Islet of Langerhans (tissue), 1 donor: Measurements from ENCODE around the gene CCDC91.
A peak's percentile ranks its signal among the peaks of the same experiment; 100 is the strongest.

Source experiments
- FAIRE-seq: peaks from one replicate; lab custom pipeline; 2011; peaks lifted over from hg19 to GRCh38; lab: Jason Lieb, UNC

Gene CCDC91

DNA sequence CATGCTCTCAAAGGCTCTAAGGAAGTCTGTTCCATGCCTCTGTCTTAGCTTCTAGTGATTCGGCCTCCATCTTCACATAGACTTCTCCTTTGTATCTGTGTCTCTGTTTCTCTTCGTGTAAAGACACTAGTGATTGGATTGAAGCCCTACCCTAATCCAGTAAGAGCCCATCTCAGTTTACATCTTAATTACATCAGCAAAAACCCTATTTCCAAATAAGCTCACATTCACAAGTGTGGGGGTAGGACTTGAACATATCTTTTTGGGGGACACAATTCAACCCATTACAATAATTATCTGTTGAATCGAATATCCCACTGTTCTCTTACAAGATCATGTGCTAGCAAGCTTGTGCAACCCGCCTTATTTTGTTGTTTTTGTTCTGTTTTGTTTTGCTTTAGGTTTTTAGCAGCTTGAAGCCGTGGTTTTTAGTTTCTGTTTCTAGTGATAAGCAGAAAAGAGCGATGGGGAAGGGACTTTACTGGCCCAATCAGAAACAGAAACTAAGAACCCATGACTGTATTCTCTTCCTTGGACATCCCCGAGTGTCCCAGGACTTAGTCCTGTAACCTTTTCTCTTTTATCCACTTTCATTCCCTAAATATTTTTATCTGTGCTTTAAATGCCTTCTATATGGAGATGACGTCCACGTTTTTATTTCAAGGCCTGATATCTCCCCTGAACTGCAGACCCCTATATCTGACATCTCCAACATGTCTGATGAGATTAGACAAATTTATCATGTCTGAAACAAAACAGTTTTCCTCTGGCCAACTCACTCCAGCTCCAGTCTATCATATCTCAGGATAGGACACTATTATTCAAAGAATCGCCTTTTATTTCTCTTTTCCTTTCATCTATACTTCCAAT, 353.0 kb downstream of the CCDC91 start:
- FAIRE-seq = no peak

DNA sequence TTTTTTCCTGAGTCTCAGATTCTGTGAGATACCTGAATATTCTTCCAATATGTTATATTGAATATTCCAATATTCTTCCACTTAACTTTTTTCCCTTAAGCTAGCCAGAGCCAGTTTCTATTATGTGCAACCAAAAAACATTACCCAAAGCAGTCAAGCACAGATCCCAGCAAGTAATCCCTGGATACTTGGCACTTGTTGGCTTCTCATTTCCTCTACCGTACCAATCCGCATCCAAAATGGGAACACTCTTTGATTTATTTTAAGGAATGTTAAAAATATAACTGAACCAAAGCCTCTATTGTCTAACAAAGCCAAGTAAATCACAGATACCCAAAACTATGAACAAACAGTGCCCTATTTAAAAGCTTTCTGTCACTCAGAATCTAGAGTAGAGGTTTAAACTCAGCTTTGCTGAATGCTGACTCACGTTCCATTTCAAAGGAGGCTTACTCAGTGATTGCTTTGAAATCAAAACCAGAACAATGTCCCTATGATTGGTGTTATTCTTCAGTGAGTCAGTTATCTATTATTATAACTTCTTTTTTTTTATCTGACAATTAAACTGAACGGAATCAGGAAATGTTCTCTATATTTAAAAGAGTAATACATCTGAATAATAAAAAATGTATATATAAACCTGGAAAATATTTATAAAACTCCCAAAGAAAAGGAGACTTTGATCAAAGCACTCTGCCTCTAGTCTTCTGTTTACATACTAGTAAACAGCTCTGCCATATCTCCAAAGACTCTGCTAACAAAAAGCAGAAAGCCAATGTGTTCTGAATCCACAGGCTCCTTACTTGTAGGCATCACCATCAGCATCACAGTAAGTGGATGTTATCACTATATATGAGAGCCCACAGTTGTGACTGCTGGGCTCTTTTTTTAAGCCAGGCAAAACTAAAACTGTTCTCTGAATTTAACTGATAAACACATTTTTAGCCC, 360.8 kb downstream of the CCDC91 start:
- peak; percentile 49 for FAIRE-seq

DNA sequence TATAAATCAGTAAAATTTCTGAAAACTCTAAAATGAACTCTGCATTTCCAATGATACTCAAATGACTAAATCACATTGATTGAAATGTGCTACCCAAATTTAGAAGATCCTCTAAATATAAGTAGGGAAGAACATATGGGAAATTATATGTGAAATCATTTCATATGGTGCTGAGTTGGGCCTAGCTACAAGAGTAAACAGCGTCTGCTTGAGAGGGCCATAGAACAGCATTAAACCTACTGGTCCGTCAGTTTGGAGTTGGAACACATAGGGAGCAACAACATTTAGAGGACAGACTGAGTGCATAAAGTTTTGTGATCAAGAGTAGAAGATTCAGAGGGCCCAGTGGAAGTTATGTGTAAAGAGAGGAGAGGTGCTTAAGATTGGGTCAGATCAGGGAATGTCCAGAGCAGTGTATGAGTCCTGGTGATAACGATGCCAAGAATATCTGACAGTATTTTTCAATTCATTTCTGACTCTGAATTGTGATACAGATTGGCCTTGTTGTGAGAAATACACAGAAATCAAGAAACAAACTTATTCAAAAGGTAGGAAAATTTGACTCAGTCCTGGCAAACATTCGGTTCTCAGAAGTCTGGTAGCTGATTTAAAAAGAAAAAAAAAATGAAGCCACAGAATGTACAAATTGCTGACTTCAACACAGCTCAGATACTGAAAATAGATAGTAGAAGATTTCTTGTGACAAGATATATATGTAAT, 362.2 kb downstream of the CCDC91 start:
- no peak for FAIRE-seq

DNA sequence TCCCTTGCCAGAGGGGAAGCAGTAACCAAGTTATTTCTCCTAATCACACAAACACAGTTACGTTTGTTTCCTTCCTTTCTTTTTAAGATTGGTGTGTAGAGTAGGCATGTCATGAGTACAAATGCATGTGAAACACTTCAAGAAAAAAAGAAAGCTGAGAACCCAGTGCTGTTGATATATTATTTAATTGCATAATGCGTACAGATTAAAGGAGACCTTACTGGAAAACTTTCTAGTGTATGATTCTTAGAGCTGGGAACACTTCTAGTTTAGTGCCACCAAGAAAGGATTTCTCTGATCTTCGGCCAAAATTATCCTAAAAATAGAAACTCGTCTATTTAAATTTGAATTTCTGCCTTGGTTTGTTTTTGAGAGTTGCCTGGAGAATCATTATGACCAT, 365.5 kb downstream of the CCDC91 start:
- FAIRE-seq = no peak

DNA sequence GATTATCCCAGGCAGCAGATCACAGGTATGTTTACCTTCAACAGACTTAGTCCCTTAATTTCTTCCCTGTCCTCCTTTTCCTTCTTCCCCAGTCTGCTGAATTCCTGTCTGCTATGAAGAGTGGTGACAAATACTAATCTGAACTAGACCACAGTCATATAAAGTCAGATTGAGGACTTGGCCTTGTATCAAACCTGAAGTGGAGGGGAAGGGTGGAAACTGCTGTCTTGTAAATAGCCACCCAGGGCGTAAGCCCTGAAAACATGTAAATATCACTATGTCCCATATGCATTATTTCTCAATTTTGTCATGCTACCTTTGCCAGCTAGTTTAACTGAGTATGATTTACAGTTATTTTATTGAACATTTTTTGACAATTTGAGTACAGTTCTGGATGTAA, 368.0 kb downstream of the CCDC91 start:
- FAIRE-seq = no peak

DNA sequence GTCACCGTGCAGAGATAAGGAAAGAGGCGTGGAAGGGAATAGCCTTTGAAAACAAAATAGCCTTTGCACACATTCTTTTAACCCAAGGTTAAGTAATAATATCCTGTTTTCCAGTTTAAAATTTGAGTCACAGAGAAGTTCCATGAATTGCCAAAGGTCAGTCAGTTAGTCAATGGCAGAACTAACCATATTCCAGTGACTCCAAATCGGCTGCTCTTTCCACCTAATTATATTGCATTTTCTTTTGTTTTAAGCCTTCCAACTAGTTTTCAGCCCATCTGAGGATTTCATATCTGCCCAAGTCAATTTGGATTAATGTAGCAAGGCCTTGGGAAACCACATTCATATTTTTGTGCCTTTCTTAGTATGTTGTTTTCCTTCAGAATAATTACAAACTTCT, 373.0 kb downstream of the CCDC91 start:
- FAIRE-seq = no peak

DNA sequence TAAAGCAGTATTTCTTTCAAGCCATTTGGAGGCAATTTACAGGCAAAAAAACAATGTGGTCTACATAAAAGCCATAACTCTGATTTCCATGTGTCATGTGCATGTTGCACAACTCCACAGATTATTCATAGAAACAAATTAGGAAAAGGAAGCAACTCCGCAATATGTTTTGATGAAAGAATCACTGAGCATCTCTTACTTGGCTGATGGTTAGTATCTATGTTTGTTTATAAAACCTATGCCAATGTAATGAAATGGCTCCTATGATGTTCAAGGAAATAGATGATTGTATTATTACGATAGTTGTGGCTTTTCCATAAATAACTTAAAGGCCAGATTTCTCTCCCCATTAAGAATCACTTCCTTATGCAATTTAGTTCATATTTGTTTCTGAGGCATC, 373.7 kb downstream of the CCDC91 start:
- no peak for FAIRE-seq

DNA sequence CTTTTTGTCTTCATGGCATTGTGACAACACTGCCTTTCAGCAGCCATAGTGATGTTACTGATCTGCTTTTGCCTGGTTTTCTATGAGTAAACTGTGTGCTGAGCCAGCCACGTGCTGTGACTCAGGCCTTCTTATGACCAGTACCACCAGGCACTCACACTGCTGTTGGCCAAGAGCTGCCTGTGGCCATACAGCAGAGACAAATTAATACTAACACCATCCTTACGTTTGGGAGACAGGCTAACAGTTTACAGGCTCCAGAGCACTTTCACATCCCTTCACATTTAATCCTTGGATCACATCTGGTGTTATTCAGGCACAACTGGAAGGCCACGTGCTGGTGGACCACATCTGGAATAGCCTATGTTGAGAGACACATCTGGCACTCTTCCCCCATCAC, 377.9 kb downstream of the CCDC91 start:
- FAIRE-seq = no peak

DNA sequence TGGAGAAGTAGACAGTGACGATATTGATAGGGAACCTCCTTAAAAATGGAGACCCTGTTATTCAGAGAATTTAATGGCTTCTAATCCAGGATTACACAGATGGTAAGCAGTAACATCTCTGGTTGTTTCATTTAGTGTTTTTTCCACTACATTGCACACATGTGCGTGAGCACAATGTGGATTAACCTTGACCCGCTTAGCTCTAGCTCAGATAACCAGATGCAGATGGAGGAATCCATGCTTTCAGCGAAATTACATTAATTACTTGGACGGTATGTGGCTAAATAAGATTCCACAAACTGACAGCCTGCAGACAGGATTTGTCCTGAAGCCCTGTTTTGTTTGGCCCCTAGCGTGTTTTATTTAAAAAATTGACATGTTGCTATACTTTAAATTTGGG, 378.4 kb downstream of the CCDC91 start:
- FAIRE-seq = no peak

DNA sequence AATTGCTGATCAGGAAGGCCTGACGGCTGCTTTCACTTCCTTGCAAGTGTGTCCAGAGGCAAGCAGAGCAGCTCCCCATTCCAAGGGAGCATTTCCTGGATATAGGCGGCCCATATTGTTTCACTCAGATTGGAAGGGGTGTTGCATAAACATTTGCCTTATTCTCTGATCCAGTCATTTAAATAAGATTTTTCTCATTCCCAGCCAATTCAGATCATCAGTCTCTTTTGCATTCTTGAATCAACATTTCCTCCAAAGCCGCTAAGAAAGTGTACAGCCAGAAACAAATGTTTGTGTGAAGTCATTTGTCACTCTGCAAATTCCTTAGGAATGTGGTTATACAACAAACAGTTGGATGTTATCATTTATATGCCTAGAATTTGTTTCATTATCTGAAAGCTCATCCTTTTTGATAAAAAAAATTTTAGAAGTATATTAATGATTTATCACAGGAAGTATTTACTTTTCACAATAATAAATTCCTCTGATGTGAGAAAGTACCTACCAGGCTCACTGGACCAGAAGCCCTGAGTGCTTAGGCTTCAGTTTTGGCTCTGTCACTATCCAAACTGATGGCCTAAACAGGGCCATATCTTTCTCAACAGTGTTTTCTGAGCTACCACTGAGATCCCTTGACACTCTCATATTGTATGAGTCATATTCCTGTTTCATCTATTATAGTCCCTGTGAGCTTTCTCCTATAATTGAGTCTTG, 379.6 kb downstream of the CCDC91 start:
- no peak for FAIRE-seq

DNA sequence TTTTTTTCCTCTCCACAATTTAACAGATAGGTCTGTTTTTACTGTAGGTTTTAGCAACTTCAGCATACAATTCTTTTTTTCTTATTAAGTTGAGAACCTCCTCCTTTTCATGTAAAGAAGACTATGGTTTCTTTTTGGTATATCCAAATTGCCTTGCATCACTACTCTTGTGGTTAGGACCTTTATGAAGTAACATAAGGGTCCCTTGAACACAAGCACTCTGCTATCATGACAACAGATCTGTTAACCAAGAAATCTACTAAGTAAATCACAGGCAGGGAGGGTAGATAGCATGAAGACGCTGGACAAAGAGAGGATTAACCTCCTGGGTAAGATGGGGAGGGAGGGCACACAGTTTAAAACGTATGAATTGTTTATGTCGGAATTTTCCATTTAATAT, 380.6 kb downstream of the CCDC91 start:
- no peak for FAIRE-seq

DNA sequence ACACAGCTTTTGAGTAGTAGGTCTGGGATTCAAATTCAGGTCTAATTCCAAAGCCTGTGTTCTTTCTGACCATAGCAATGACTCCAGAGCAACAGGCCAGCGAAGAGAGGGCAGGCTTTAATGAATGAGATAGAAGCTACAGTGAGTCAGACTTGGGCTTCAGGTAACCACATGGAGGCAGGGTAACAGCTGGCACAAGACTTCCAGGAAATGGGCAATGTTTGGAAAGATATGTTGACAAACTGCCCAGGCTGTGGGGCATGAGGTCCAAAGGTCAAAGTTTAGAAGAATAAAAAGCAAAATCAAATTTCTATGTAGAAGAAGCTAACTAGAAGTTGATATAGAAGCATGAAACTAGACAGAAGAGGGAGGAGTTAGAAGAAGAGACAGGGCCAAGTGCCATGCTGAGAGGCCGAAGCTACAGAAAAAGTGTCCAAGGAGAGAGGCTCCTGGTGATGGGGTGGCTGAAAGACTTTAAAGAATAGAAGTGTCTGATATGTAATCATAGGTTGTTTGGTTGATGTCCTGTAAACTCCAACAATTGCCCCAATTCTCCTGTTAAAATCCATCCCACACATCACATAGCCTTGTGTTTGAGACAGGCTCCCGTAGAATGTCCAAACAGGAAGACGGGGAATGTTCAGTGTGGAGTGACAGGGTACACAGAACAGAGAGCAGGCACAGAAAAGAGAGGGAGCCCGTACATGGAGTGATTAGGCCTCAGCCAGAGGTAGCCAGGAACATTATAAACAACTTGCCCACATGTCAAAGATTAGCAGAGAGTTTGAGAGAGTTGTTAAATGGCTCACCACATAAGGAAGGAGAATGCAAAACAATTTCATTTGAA, 384.7 kb downstream of the CCDC91 start:
- no peak for FAIRE-seq

DNA sequence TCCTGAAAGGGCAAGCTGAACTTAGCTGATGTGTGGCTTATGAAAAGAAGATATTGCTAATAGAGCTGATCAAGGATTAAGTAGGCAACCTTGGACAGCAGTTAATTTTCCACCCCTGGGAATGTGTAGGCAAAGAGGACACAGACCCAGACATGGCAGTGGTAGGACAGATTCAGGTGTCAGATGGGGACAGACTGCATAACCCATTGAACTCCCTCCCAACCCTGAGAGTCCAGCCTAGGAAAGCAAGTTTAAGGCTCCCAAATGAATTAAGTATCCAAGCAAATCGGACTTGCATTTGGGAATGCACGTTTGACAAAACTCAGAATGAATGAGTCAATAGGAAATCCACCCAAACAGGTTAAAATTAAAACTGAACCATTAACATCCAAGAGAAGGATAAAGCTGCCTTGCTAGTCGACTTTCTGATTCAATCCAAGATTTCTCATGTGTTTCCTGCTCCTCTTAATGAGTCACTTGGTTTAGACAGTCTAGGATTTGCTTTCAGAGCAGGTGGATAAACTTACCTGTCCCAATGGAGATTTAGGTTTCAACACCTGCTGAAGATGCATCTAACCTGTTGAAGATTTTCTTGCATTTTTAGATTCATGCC, 385.4 kb downstream of the CCDC91 start:
- no peak for FAIRE-seq

DNA sequence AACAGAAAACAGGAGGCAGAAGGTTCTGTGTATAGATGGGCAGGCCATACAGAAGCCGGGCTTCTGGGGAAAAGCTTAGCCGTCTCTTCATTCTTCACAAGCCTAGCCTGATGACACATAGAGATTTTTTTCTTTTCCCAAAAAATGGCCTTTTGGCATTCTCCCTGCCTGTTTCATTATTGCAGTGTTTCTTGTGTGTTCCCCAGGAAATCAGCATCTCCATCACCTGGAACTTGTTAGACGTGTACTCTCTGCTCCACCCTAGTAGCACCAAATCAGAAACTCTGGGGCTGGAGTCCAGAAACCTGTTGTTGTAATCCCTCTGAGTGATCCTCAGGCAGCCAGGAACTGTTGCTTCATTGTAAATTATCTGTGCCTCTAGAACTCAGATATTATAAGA, 388.1 kb downstream of the CCDC91 start:
- FAIRE-seq = no peak

DNA sequence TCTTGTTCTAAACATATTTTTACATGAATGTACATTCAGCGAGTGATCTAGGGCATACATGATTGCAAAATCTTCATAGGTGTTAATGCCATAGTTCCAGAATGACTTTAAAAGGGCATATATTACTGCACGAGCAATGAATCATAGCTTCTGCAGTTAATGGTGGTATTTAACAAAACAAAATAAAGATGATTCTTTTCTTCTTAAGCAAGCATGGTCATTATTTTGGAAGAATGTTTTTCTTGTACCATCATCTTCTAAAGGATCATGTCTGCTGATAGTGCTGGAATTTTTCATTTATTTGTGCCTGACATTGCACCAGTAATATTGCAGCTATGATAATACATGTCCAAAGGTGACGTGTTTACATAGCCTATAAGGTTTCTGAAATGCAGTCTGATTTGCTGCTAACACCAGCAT, 388.6 kb downstream of the CCDC91 start:
- FAIRE-seq = no peak

DNA sequence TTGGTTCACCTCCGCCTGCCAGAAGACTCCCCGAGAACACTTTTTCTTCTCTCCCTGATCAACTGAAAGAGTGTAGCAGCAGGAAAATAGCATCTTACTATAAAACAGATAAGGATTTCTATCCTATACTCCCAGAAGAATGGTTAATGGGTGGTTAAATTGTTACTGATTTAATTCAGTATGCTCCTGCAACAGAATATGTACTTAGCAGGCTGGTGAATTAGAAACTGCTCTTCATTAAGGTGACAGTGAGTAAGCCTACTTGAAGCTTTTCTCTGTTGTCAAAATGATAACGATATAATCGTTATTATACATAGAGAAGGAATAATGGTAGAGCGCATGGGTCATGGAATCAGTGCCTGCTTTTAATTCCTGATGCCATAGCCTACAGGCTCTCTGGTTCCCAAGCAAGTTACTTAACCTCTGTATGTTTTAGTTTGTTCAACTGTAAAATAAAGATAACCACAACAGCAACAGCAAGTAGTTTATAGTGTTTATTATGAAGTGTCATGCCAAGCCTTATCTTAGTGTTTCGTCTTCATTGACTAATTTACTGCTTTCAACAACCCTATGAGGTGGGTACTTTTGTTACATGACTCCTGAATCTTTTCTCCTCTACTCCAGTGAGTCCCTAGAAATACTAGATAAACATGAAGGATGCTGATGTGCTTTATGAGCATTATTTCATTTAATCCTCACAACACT, 392.6 kb downstream of the CCDC91 start:
- FAIRE-seq = no peak

DNA sequence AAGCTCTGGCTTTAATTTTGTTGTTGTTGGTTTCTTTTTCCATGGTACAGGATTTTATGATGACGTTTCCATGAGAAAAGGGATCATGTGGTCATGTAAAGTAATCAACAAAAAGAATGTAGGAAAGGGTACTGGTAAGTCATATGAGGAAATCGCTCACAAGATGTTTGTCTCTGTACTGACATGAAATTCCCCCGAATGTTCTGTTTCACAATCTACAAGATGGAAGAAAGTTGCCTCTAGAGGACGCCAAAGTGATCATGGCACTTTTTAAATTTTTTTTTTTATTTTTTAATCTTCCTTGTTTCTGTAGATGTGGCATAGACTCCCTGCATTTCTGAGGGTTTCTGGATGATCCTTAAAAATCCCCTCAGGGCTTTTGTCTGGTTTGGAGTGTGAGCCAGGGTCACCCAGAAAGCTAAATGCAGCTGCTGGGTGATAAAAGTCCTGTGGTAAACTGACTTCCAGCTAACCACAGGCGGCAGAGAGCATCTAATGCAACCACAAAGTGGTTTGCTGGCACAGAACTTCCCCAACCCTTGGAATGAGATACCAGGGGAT, 393.5 kb downstream of the CCDC91 start:
- FAIRE-seq = no peak

DNA sequence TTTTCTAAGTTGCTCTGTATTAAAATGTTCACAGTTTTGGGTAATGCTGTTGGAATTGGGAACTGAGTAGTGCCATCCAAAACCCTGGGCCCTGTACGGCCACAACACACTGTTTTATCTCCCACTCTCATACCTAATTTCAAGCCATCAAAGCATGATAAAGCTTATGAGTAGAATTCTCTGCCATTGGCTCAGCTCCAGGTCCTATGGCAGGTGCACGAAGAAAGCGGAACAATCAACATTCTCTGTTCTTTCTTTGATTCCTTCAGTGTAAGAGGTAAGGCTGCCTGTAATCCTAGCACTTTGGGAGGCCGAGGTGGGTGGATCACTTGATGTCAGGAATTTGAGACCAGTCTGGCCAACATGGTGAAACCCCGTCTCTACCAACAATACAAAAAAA, 394.9 kb downstream of the CCDC91 start:
- FAIRE-seq = no peak

DNA sequence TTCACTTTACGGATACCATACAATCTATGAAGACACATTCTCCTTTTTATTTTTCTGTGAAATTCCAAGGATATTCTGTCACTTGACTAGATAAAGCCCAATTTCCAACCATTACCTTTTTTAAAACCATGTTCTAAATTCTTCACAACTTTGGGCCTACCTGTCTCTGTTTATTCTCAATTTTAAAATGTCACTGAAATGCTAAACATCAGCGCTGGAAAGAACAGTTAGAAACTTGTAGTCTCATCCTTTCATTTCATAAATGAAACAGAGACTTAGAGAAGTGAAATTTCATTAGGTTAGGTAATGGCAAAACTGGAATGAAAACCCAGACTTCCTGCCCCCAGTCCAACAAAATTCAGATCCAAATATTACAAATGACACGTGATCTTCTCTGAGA, 396.2 kb downstream of the CCDC91 start:
- FAIRE-seq = no peak

DNA sequence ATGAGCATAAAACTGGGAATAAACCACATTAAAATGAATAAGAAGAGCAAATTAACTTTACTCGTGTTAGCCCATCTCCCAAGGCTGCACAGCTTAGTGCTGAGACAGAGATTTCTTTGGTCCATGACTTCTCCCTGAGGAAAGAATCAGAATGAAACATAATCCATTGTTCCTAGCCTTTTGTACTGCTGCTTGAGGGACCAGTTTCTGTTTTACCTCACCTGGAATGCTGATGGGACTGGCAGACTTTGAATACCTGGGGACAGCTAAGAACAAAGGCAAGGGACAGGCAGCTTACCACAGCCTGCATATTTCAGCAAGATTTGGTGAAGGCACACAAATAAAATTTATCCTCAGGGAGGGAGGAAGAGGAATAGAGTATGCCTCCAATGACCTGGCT, 401.6 kb downstream of the CCDC91 start:
- FAIRE-seq = no peak
